Right ventricle myocardium superior (tissue), 1 donor: Measurements from ENCODE around the gene PRSS57. TPM values are rescaled to one million over a fixed set of nuclear protein-coding genes. Genes with fewer than 3 reads are reported as not detected.
A peak's percentile ranks its signal among the peaks of the same experiment; 100 is the strongest.
"Not testable (repeated sequence)": the region's sequence is repeated elsewhere in the genome, so short reads cannot be mapped to it uniquely, and the experiment has no call there.

Experiments used
- ATAC-seq: fragments of 200-7000 bp; cut with Tn5 transposase; one replicate; pipeline ENCODE4 v1.9.1; 2020; ENCODE audit warnings: mild to moderate bottlenecking; ENCODE audit not compliant: poor library complexity
- DNase-seq: peaks from one replicate; pipeline ENCODE4 v3.0.0-alpha.2; 2020
- intact Hi-C: fragments of 100-400 bp; cut with DNase I; formaldehyde crosslinking; loops from one replicate; pipeline ENCODE4 v1.11.2; 2022
- total RNA-seq: library from RNA; stranded (reverse); fragmentation: NEBNext Ultra II Directional; extraction: Animal tissue kit (Norgen Biotek cat#: 25700); gene quantifications from one replicate; pipeline ENCODE4 v1.2.1, GENCODE V29; 2021
- donor health status: DM: no; HTN: yes; CAD: no; lungs with severe emphysema.

PRSS57 gene
- total RNA-seq, 1 donor from 2014 or later, result not detected

DNA sequence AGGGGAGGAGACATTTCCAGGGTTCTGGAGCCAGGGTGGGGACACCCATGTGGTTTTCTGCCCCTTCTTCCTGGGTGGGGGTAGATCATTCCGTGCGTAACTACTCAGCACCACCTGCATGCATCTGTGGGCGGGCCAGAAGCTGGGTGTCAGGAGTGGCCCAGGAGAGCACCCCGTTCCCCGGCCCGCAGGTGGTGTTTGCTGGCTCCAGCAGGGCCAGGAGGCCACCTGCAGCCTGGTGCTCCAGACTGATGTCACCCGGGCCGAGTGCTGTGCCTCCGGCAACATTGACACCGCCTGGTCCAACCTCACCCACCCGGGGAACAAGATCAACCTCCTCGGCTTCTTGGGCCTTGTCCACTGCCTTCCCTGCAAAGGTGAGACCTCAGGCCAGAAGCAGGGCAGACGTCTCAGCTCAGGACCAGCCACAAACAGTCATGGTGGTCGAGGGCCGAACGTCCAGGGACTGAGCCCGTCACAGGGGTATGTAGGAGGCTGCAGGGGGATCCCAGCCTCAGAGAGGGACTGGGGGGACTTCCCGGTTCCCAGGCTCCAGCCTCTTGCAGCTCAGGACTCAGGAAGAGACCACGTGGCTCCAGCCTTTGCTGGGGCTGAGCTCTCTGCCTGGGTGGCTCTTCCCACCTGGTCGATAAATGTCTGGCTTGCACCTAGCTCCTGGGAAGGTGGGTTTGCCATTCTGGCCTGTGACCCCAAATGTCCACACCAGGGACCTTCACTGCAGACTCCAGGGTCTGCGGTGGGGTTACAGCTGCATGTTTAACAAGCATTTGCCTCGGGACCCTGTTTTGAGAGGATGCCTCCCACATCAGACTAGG, 17.4 kb downstream of the PRSS57 start:
- intact Hi-C loops, result no loop called here
- DNase-seq (no peak), ATAC-seq (no peak)

DNA sequence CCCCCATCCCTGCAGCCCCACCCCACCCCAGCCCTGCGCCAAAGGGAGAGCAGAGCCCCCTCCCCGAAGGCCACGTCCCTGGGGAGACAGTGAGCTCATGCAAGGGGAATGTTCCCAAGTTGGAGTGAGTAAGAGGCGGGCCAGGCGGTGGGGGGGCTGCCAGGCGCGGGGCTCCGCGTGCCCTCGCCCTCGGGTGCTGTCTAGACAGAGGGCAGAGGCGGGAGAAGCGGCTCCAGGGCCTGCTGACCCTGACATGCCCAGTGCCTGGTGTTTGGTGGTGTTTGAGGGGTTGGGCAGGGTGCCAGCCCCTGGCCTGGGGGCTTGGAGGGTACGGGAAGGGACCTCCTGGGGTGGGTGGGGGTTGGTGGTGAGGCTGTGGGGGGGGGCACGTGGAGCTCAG, 18.1 kb downstream of the PRSS57 start:
- peak; percentile 11 for ATAC-seq
- peak; percentile 81 for DNase-seq
- intact Hi-C loops, result no loop called here

DNA sequence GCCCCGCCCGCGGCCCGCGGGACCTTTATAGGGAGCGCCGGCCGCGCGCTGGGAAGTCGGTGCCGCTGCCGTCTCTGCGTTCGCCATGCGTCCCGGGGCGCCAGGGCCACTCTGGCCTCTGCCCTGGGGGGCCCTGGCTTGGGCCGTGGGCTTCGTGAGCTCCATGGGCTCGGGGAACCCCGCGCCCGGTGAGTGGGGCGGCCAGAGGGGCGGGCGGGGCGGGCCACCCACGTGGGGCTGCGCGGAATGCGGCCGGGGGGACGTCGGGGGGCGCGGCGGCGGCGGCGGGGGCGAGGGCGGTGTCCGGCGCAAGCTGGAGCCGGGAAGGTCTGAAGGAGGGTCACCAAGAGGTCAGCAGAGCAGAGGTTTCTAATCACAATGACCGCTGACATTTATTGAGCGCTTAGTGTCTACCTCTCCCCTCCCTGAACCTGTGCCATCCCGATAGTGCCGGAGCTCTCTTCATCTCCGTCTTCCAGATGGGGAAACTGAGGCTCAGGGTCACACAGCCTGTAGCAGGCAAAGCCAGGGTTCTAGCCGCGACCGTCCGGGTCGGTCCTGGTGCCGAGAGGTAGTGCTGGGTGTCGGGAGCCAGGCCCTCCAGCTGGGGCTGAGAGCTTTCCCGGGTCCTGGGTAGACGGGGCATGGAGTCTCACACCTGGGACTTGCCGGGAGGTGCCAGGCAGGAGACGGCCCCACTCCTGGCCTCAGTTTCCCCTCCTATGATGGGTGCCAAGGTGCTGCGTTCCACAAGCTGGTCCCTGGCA, 18.7 kb downstream of the PRSS57 start, which contains the start of gene FSTL3:
Gene FSTL3 (plus strand): TSS at position 54 of the 767 bp plus-strand sequence. CDS start 32 bp downstream, at position 86.
- intact Hi-C loops, result no loop called here
- ATAC-seq (no peak), DNase-seq (peak; percentile 74)

DNA sequence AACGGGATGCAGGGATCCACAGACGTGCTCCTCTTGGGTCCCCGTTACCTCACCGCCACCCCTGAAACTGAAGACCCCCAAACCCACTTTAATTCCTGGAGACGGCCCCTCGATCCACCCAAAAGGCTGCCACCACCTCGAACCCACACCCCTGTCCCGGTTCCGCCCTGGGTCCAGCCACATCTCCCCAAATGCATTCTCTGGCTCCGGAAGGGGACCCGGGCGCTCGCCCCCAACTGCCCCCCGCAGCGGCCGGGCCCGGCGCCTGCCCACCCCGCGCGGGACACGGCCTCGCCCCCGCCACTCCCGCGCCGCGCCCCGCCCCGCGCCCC, 19.3 kb downstream of the PRSS57 start:
- ATAC-seq (no peak), DNase-seq (no peak)
- intact Hi-C loops, result no loop called here

DNA sequence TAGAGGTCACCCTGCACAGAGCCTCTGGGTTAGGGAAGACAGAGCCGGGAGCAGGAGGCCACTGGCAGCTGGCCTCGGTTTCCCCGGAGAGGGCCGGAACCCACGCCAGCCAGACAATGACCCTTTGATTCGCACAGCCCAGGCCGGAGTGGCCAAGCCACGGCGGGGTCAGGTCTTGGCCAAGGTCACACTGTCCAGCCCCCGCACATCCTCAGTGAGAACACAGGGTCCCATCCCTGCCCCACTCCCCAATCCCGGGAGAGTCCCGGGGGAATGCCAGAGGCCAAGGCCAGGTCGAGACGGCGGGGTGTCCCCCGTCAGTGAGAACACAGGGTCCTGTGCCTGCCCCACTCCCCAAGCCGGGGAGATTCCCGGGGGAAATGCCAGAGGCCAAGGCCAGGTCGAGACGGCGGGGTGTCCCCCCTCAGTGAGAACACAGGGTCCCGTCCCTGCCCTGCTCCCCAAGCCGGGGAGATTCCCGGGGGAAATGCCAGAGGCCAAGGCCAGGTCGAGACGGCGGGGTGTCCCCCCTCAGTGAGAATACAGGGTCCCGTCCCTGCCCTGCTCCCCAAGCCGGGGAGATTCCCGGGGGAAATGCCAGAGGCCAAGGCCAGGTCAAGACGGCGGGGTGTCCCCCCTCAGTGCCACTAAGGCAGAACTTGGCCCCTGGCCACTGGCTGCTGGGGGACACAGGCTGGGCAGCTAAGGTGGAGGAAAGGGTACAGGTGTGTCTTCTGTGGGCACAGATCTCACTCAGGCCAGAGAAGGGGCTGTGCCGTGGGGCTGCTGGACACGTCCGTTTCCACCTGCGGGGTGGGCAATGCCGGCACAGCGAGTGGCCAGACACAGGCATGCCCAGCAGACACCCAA, 20.7 kb downstream of the PRSS57 start:
- ATAC-seq, result peak; percentile 3
- intact Hi-C loops, result no loop called here

DNA sequence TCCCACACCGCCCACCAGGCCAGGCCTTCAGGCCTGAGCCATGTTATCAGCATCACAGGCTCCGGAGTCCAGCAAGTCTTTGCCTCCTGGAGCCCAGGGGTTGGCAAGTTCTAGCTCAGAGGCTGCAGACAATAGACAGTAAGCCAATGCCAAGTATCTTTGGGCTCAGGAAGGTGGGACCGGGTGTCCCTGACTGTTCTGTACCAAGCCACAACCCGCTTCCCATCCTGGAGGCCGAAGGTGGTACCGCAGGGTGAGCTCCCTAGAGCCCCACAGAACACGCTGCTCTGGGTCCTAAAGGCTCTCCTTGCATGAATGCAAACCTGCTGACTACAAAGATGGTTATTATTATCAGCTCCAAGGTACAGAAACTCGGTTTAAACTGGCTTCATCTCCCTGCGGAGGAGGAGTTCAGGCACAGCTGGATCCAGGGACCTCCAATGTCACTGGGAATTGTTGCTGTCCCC, 24.6 kb downstream of the PRSS57 start:
- ATAC-seq (no peak), DNase-seq (no peak)
- intact Hi-C loops, result no loop called here

More for the DNA sequence above, 20.7 kb downstream of the PRSS57 start:
- DNase-seq, result peak; percentile 72

DNA sequence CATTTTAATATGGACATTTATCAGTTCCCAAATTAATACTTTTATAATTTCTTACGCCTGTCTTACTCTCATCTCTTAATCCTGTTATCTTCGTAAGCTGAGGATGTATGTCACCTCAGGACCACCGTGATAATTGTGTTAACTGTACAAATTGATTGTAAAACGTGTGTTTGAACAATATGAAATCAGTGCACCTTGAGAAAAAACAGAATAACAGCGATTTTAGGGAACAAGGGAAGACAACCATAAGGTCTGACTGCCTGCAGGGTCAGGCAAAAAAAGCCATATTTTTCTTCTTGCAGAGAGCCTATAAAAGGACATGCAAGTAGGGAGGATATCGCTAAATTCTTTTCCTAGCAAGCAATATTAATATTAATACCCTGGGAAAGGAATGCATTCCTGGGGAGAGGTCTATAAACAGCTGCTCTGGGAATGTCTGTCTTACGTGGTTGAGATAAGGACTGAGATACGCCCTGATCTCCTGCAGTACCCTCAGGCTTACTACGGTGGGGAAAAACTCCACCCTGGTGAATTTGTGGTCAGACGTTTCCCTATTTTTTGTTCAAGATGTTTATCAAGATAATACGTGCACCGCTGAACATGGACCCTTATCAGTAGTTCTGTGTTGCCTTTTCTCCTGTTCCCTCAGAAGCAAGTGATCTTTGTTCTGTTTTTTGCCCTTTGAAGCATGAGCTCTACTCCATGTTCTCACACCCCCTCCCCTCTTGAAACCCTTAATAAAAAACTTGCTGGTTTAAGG, 26.4 kb downstream of the PRSS57 start:
- ATAC-seq, DNase-seq, intact Hi-C loops: not testable (repeated sequence)

DNA sequence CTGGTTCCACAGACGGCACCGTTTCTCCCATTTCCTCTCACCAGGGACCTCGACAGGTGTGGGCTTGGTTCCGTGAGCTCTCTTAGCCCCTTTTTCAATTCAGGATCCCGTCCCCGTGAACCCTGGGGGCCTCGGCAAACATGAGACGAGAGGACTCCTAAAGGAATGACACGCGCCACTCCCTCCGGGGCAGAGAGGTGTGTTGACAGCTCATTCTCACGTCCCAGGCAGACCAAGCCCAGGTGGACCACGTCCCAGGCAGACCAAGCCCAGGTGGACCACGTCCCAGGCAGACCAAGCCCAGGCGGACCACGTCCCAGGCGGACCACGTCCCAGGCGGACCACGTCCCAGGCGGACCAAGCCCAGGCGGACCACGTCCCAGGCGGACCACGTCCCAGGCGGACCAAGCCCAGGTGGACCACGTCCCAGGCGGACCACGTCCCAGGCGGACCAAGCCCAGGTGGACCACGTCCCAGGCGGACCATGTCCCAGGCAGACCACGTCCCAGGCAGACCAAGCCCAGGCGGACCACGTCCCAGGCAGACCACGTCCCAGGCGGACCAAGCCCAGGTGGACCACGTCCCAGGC, 28.2 kb downstream of the PRSS57 start:
- ATAC-seq, intact Hi-C loops, DNase-seq: not testable (repeated sequence)

DNA sequence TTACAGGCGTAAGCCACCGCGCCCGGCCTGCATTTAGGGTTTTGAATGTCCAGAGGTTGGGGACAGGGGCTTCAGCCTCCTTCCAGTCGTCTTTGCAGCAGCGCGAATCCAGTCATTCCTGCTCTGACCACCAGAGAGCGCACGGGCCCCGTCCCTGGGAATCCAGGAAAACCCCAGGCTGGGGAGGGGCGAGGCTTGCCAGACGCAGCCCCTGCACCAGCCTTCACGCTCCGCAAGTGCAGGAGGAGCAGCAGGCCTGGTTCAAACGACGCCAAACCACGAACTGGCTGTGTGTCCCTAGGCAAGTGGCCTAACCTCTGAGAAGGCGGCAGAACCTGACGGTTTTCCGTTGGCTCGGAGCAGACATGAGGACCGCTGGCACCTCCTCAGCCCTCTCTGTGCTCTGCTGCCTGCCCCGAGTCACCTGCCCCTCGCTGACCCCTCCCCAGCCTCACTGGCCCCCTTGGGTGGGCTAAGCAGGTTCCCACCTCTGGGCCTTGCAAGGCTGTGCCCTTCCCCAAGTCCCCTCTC, 30.3 kb downstream of the PRSS57 start:
- intact Hi-C loops, result loop anchor here (1.0 kb wide), 1 partner anchor 69 kb away; no protein-coding TSS in a partner anchor
- ATAC-seq (peak; percentile 56), DNase-seq (peak; percentile 91)

DNA sequence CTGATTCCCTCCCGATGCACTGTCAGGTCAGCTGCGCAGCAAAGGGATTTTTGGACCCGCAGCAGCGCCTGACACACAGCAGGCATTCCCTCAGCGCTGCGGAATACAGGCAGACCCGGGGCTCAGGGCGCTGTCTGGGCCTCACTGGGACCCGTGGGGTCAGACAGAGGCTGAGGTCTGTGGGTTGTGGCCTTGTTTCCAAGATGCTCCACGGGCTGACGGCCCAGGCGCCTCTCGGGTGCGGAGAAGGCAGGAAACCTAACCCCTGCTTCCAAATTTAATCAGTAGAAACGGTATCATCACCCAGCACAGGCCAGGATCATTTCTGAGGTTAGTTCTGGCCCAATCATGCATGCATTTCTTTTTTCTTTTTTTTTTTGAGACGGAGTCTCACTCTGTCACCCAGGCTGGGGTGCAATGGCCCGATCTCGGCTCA, 31.6 kb downstream of the PRSS57 start:
- intact Hi-C loops, result no loop called here
- ATAC-seq (peak; percentile 9), DNase-seq (no peak)

DNA sequence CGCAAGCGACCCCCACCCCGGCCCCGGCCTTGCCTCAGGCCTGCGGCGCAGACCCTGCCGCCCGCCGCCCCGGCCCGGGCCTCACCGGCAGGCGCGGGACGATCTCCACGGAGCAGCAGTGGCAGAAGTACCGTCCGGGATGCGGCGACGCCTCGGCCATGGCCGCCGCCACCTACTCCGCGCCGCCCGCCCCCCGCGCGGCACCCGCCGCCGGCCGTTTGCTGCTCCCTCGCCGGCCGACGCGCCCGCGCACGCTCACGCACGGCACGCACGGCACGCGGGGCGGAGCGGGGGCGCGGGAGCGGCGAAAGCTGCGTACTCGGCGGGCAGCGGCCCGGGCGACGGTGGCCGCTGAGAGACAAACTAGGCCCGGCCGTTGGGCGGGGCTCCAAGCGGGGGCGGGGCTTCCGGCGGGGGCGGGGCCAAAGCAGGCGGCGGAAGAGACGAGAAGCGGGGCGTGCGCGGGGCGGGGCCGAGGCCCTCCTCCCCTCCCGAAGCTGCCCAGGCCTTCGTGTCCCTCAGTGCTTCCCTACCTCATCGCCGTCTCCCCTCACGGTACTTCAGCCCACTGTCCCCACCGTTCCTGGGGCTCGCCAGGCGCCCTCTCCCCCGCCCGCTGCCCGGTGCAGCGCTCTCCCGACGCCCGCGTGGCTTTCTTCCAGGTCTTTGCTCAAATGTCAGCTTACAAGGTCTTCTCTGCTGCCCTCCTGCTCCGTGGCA, 32.1 kb downstream of the PRSS57 start, which contains the start of gene RNF126:
Gene RNF126 (minus strand): TSS at position 253 of the 720 bp plus-strand sequence. CDS start 93 bp downstream, at position 160.
- intact Hi-C loops, result no loop called here
- DNase-seq, result peak; percentile 96
- ATAC-seq, result peak; percentile 91

DNA sequence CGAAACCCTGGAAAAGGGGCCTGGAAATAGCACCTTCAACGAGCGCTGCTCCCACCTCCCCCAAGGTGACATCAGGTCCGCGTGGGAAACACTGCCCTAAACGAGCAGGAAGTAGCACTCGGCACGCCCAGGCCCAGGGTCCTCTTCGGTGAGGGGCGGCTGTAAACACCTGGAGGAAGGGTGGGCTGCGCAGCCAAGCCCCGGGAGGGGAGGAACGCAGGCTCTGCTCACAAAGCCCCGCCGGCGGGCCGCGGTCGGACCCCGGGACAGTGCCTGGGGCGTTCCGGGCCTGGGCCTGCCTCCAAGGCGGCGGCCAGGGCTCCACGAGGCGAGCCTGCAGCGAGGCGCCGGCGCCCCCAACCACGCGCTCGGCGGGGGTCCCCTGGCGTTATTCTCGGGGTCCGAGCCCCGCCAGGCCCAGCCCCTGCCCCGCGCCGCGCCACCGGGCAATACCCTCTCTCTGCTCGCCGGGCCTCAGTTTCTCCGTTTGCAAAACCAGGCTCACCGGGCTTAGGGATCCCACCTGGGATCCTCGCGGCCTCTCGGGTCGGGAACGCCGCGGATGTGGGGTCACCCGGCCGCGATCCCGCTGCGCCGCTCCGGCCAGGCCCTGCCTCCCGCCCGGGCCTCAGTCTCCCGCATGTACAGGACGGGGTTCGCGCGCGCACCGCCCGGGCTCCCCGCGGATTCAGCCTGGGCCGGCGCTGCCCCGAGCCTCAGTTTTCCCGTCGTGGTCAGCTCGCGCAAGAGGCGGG, 32.9 kb downstream of the PRSS57 start:
- no peak for DNase-seq
- intact Hi-C loops, result no loop called here
- no peak for ATAC-seq

DNA sequence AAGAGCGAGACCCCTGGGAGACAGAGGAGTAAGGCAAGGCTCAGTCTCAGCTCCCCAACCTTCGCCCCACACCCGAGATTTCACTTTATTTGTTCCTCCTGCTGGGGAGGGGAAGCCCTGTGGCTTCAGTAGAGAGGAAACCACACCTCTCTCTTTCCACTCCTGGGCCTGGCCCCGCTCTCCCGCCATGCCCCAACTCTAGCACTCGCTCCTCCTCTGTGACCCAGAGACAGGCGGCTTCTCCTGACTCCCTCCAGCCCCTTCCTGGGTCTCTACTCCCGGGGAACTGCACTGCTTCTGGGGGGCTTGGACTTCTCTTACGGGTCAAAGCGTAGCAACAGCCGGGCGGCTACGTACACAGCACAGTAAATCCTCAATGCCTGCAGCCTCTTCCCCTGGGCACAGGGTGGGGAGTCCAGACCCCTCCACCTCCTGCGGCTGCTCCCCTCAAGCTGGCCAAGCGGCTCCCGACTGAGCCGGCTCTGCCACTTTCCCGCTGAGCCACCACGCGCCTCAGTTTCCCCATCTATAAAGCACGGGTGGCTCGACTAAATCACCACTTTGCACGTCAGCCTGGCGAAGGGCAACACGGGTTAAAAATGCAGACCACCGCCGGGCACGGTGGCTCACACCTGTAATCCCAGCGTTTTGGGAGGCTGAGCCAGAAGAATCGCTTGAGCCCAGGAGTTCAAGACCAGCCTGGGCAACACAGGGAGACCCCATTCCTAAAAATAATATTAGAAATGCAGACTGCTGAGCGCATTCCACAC, 33.6 kb downstream of the PRSS57 start:
- intact Hi-C loops, result no loop called here
- no peak for ATAC-seq
- no peak for DNase-seq

DNA sequence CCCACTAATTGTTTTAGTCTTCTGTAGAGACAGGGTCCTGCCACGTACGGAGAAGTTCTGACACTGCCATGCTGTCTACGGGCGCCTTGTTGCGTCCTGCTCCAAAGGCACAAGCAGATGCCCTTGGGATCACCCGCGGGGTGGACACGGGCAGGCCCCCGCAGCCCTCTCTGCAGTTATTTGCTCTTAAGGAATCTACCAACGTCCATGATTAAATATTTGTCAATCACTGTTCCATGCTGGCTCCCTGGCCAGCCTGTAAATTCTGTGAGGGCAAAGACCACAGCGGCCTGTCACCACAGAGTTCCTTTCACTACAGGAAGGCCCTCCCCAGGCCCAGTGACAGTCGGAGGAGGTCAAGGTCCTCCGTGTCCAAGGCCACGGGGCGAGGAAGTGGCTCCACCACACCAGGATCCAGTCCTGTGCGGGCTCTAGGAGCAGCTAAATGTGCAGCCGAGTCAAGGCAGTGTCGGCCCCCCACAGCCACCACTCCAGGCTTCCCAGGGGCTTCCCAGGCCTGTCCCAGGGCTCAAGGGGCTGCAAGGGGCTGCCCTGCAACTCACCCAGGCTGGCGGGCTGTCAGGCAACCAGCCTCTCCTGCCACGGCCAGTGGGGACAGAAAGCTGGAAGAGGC, 34.3 kb downstream of the PRSS57 start:
- ATAC-seq (no peak), DNase-seq (no peak)
- intact Hi-C loops, result no loop called here
